WTC11 (cell line): ENCODE data around the gene TMEM52B. TPM values are rescaled to one million over a fixed set of nuclear protein-coding genes. Genes with fewer than 3 reads are reported as not detected.

Source experiments
- ATAC-seq: fragments of 200-7000 bp; cut with Tn5 transposase; 2 replicates; pipeline ENCODE4 v1.10.0; 2021; ENCODE audit warnings: mild to moderate bottlenecking, moderate library complexity
- CTCF ChIA-PET: fragments of 300-600 bp; sonication (Branson Sonifier 250); formaldehyde crosslinking; loops from one replicate; lab custom pipeline; 2021; ENCODE audit warnings: antibody characterized with exemption; lab: Charles Lee
- POLR2A ChIA-PET: fragments of 350-600 bp; sonication (Branson Sonifier 250); formaldehyde crosslinking; loops from one replicate; lab custom pipeline; 2021; ENCODE audit warnings: antibody characterized with exemption; lab: Charles Lee
- DNase-seq: peaks from one replicate; pipeline ENCODE4 v3.0.0; 2021; ENCODE audit warnings: low spot score
- H3K27ac Mint-ChIP-seq: 2 replicates; pipeline ENCODE4 v1.8.0; 2021; ENCODE audit warnings: mixed read lengths
- H3K27me3 Mint-ChIP-seq: 2 replicates; pipeline ENCODE4 v1.8.0; 2021; ENCODE audit warnings: low read depth, mild to moderate bottlenecking, moderate library complexity, mixed read lengths
- H3K36me3 Mint-ChIP-seq: 2 replicates; pipeline ENCODE4 v1.8.0; 2021; ENCODE audit warnings: mixed read lengths
- H3K4me1 Mint-ChIP-seq: 2 replicates; pipeline ENCODE4 v1.8.0; 2022; ENCODE audit warnings: mixed read lengths
- H3K4me3 Mint-ChIP-seq: 2 replicates; pipeline ENCODE4 v1.8.0; 2021; ENCODE audit warnings: mild to moderate bottlenecking, moderate library complexity, mixed read lengths
- H3K9me3 Mint-ChIP-seq: 2 replicates; pipeline ENCODE4 v1.8.0; 2021; ENCODE audit warnings: mixed read lengths
- ATF6 ChIP-seq: sonication (generic); formaldehyde crosslinking; IDR thresholded peaks from 2 replicates; pipeline ENCODE4 v1.8.1; 2023; ENCODE audit warnings: mild to moderate bottlenecking, missing genetic modification reagents
- E2F1 ChIP-seq: sonication (generic); formaldehyde crosslinking; IDR thresholded peaks from 2 replicates; pipeline ENCODE4 v1.8.0; 2022; ENCODE audit warnings: mild to moderate bottlenecking, missing genetic modification reagents
- EMX1 ChIP-seq: fragments of 250-450 bp; sonication (Bioruptor Pico); IDR thresholded peaks from 2 replicates; pipeline ENCODE4 v1.8.0; 2021; ENCODE audit warnings: mild to moderate bottlenecking
- FOXK1 ChIP-seq: sonication (generic); formaldehyde crosslinking; IDR thresholded peaks from 2 replicates; pipeline ENCODE4 v1.8.0; 2022; ENCODE audit warnings: mild to moderate bottlenecking, moderate library complexity, missing genetic modification reagents
- KAT7 ChIP-seq: sonication (generic); formaldehyde crosslinking; IDR thresholded peaks from 2 replicates; pipeline ENCODE4 v1.8.1; 2023; ENCODE audit warnings: missing genetic modification reagents, mild to moderate bottlenecking, borderline replicate concordance
- MXD4 ChIP-seq: fragments of 250-450 bp; sonication (Bioruptor Pico); IDR thresholded peaks from 2 replicates; pipeline ENCODE4 v1.8.0; 2021; ENCODE audit warnings: mild to moderate bottlenecking, moderate library complexity, borderline replicate concordance
- MYBL2 ChIP-seq: sonication (generic); formaldehyde crosslinking; IDR thresholded peaks from 2 replicates; pipeline ENCODE4 v1.8.1; 2023; ENCODE audit warnings: mild to moderate bottlenecking, moderate library complexity, missing genetic modification reagents
- NFATC4 ChIP-seq: fragments of 250-450 bp; sonication (Bioruptor Pico); IDR thresholded peaks from 2 replicates; pipeline ENCODE4 v1.9.0; 2021; ENCODE audit warnings: mild to moderate bottlenecking
- NFE2L1 ChIP-seq: sonication (generic); formaldehyde crosslinking; IDR thresholded peaks from 2 replicates; pipeline ENCODE4 v1.8.1; 2023; ENCODE audit warnings: missing genetic modification reagents
- NR1H2 ChIP-seq: sonication (generic); formaldehyde crosslinking; IDR thresholded peaks from 2 replicates; pipeline ENCODE4 v1.9.0; 2021; ENCODE audit warnings: mild to moderate bottlenecking, moderate library complexity, missing genetic modification reagents
- PRRX2 ChIP-seq: fragments of 250-450 bp; sonication (Bioruptor Pico); IDR thresholded peaks from 2 replicates; pipeline ENCODE4 v1.8.0; 2021; ENCODE audit warnings: mild to moderate bottlenecking
- ZBTB21 ChIP-seq: sonication (generic); formaldehyde crosslinking; IDR thresholded peaks from 2 replicates; pipeline ENCODE4 v1.8.1; 2023; ENCODE audit warnings: mild to moderate bottlenecking, missing genetic modification reagents, borderline replicate concordance
- ZMAT4 ChIP-seq: fragments of 250-450 bp; sonication (Bioruptor Pico); IDR thresholded peaks from 2 replicates; pipeline ENCODE4 v1.9.0; 2021; ENCODE audit warnings: mild to moderate bottlenecking
- ZNF121 ChIP-seq: sonication (generic); formaldehyde crosslinking; IDR thresholded peaks from 2 replicates; pipeline ENCODE4 v1.8.0; 2023; ENCODE audit warnings: missing genetic modification reagents
- ZNF416 ChIP-seq: fragments of 250-450 bp; sonication (Bioruptor Pico); IDR thresholded peaks from 2 replicates; pipeline ENCODE4 v1.9.0; 2021; ENCODE audit warnings: mild to moderate bottlenecking, inconsistent platforms
- ZNF425 ChIP-seq: fragments of 250-450 bp; sonication (Bioruptor Pico); conservative IDR thresholded peaks from 2 replicates; pipeline ENCODE4 v1.9.0; 2021; ENCODE audit warnings: mild to moderate bottlenecking
- total RNA-seq: library from RNA; stranded (reverse); gene quantifications from 3 replicates; pipeline ENCODE4 v1.2.3, GENCODE V29; 2021
- TF ChIP-seq, protein P1 (sequence below): fragments of 200-600 bp; IDR thresholded peaks from 2 replicates; pipeline ENCODE4 v1.8.0; 2022; ENCODE audit warnings: antibody characterized with exemption
- TF ChIP-seq, protein P2 (sequence below): fragments of 250-450 bp; sonication (Bioruptor Pico); IDR thresholded peaks from 2 replicates; pipeline ENCODE4 v1.9.0; 2021; ENCODE audit warnings: mild to moderate bottlenecking, borderline replicate concordance

TMEM52B gene
- total RNA-seq, 1 experiment from 2014 or later, result not detected

- TF ChIP-seq ZNF425 (CRISPR knock-in tag), result no peak
- TF ChIP-seq, all 79 proteins: peak for 4
Measured at GRCh38 chr12:10212739-10213131, 33.9 kb downstream of the TMEM52B start, which contains the start of gene GABARAPL1 (continued).

GRCh38 chr12:10213168-10214135 lies 34.6 kb downstream of the TMEM52B start:
- Mint-ChIP-seq H3K4me1 (peaks cover 21% of the 10 kb centered on the region), H3K27me3 (no peaks in the 10 kb centered on the region; the same call in 1 of the 2 replicates)
- CTCF ChIA-PET, result interaction anchor here (0.6 to 1.6 kb wide), 2 partner anchors 60 to 68 kb away, joined by 4 to 9 read pairs; no protein-coding TSS in a partner anchor
- DNase-seq, result peak; percentile 60
- TF ChIP-seq EMX1 (CRISPR knock-in tag) (no peak), ZNF121 (CRISPR knock-in tag) (peak; percentile 84)
- TF ChIP-seq, all 79 proteins: peak for 1
- POLR2A ChIA-PET, result interaction anchor here (1.0 to 1.4 kb wide), 5 partner anchors 19 to 958 kb away, joined by 3 to 12 read pairs (median 3); partner anchors contain the start of gene SMIM10L1
- peak; percentile 44 for ATAC-seq
- peaks cover 8% of the 10 kb centered on the region for H3K36me3 Mint-ChIP-seq
- H3K27ac Mint-ChIP-seq, result peak overlapping the region; percentile 97
- H3K4me3 Mint-ChIP-seq, result peak overlapping the region; percentile 92
- H3K9me3 Mint-ChIP-seq, result no peaks in the 10 kb centered on the region

GRCh38 chr12:10214136-10214894 lies 35.5 kb downstream of the TMEM52B start:
- H3K27ac Mint-ChIP-seq, result peak overlapping the region; percentile 97
- no peaks in the 10 kb centered on the region; the same call in 1 of the 2 replicates for H3K27me3 Mint-ChIP-seq
- peak overlapping the region; percentile 92 for H3K4me3 Mint-ChIP-seq
- CTCF ChIA-PET, result interaction anchor here (1.6 kb wide), 1 partner anchor 61 kb away, joined by 9 read pairs; no protein-coding TSS in a partner anchor
- ATAC-seq (no peak), DNase-seq (no peak)
- H3K36me3 Mint-ChIP-seq, result peaks cover 8% of the 10 kb centered on the region
- H3K4me1 Mint-ChIP-seq, result peaks cover 21% of the 10 kb centered on the region
- POLR2A ChIA-PET, result interaction anchor here (1.0 kb wide), 1 partner anchor 61 kb away, joined by 5 read pairs; no protein-coding TSS in a partner anchor
- H3K9me3 Mint-ChIP-seq, result no peaks in the 10 kb centered on the region
- TF ChIP-seq NFATC4 (no peak), PRRX2 (no peak), KAT7 (no peak), ATF6 (CRISPR knock-in tag) (no peak), ZMAT4 (CRISPR knock-in tag) (no peak), MXD4 (no peak), ZNF416 (CRISPR knock-in tag) (no peak), NR1H2 (CRISPR knock-in tag) (no peak), FOXK1 (CRISPR knock-in tag) (no peak), E2F1 (CRISPR knock-in tag) (no peak), MYBL2 (no peak), ZBTB21 (CRISPR knock-in tag) (no peak), NFE2L1 (CRISPR knock-in tag) (no peak)
- TF ChIP-seq, protein P1, sequence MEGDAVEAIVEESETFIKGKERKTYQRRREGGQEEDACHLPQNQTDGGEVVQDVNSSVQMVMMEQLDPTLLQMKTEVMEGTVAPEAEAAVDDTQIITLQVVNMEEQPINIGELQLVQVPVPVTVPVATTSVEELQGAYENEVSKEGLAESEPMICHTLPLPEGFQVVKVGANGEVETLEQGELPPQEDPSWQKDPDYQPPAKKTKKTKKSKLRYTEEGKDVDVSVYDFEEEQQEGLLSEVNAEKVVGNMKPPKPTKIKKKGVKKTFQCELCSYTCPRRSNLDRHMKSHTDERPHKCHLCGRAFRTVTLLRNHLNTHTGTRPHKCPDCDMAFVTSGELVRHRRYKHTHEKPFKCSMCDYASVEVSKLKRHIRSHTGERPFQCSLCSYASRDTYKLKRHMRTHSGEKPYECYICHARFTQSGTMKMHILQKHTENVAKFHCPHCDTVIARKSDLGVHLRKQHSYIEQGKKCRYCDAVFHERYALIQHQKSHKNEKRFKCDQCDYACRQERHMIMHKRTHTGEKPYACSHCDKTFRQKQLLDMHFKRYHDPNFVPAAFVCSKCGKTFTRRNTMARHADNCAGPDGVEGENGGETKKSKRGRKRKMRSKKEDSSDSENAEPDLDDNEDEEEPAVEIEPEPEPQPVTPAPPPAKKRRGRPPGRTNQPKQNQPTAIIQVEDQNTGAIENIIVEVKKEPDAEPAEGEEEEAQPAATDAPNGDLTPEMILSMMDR, result no peak
- TF ChIP-seq, protein P2, sequence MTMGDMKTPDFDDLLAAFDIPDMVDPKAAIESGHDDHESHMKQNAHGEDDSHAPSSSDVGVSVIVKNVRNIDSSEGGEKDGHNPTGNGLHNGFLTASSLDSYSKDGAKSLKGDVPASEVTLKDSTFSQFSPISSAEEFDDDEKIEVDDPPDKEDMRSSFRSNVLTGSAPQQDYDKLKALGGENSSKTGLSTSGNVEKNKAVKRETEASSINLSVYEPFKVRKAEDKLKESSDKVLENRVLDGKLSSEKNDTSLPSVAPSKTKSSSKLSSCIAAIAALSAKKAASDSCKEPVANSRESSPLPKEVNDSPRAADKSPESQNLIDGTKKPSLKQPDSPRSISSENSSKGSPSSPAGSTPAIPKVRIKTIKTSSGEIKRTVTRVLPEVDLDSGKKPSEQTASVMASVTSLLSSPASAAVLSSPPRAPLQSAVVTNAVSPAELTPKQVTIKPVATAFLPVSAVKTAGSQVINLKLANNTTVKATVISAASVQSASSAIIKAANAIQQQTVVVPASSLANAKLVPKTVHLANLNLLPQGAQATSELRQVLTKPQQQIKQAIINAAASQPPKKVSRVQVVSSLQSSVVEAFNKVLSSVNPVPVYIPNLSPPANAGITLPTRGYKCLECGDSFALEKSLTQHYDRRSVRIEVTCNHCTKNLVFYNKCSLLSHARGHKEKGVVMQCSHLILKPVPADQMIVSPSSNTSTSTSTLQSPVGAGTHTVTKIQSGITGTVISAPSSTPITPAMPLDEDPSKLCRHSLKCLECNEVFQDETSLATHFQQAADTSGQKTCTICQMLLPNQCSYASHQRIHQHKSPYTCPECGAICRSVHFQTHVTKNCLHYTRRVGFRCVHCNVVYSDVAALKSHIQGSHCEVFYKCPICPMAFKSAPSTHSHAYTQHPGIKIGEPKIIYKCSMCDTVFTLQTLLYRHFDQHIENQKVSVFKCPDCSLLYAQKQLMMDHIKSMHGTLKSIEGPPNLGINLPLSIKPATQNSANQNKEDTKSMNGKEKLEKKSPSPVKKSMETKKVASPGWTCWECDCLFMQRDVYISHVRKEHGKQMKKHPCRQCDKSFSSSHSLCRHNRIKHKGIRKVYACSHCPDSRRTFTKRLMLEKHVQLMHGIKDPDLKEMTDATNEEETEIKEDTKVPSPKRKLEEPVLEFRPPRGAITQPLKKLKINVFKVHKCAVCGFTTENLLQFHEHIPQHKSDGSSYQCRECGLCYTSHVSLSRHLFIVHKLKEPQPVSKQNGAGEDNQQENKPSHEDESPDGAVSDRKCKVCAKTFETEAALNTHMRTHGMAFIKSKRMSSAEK (CRISPR knock-in tag), result no peak
